C4-2B (cell line): Measurements from ENCODE around the gene RNF208.

Experiments used
- CTCF ChIP-seq: fragments of 450-650 bp; conservative IDR thresholded peaks from 2 replicates; pipeline ENCODE4 v1.5.1; 2017; ENCODE audit warnings: mild to moderate bottlenecking
- ZFX ChIP-seq: fragments of 450-650 bp; IDR thresholded peaks from 2 replicates; pipeline ENCODE4 v1.6.1; 2017

- TF ChIP-seq CTCF (no peak), ZFX (no peak)
Measured at GRCh38 chr9:137184881-137185660, 37.0 kb downstream of the RNF208 start.
